ENCODE results near the gene MRTFB.

Gene MRTFB

DNA sequence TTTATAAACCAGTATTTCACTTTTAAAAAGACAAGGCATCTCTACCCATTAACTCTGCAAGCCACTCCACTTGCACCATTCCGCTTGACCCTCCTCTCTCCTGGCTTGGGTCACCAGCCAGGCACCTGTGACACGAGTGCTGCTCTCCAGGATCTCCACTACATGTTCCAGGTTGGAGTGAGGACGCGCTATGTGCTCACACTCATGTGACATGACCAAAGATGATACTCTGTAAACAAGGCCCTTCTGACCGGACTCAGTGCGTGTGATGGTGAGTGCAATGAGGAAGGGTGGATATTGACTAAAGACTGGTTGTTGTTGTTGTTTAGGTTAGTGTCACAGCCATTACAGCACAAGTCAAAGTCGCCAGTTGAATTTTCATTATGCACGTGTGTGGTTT is 192.7 kb downstream of the MRTFB start:
- H3K36me3 ChIP-seq (ENCODE audit: control insufficient read depth, insufficient read depth, low read length), result peaks cover 76% of the 10 kb centered on the region
- WGBS, 2 experiments (ENCODE audit: insufficient coverage in 2 of 2), result 94 to 99% methylated on average over 4 to 6 of the region's 8 CpGs

DNA sequence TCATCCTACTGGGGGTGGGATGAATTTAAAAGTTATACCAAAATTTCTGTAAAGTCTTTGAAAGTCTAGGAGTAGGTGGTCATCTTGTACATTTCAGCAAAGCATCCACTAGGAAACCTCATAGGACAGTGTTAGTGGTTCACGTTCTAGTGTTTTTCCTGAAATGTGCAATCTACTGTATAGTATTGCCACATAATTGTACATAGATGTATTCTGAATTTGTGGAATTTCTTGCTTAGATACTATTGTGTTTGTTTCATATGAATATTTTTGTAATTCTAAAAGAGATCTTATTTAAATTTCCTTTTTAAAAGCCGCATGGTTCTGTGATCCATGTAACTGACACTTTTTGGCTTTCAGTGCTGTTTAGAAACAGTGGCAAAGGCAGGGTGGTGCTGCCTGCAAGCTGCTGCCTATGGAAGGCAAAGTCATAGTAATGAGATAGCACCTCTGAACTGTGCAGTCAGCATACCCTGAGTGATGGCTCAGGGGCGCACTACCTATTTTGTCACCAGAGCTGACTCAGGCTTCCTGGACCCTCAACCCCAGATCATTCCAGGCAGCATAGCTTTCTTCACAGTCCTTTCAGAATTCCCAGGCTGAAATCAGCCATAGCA is 193.3 kb downstream of the MRTFB start:
- no peaks in the 10 kb centered on the region for H3K4me1 ChIP-seq (ENCODE audit: control insufficient read depth, insufficient read depth, low read length, poor library complexity, severe bottlenecking)
- peaks cover under 1% of the 10 kb centered on the region for H3K9me3 ChIP-seq (ENCODE audit: control insufficient read depth, low read length)
- H3K4me3 ChIP-seq (ENCODE audit: extremely low read depth, insufficient read depth, low read length, poor library complexity, severe bottlenecking), result no peak overlapping the region
- peaks cover 74% of the 10 kb centered on the region for H3K36me3 ChIP-seq (ENCODE audit: control insufficient read depth, insufficient read depth, low read length)
- H3K27ac ChIP-seq (ENCODE audit: low read depth, low read length, severe bottlenecking), result no peak overlapping the region
- 94 to 100% methylated on average over 2 of the region's 3 CpGs for WGBS, 2 experiments (ENCODE audit: insufficient coverage in 2 of 2)

More for the DNA sequence above, 192.7 kb downstream of the MRTFB start:
- Histone ChIP-seq H3K4me1 (ENCODE audit: control insufficient read depth, insufficient read depth, low read length, poor library complexity, severe bottlenecking) (no peaks in the 10 kb centered on the region), H3K27ac (ENCODE audit: low read depth, low read length, severe bottlenecking) (no peak overlapping the region), H3K9me3 (ENCODE audit: control insufficient read depth, low read length) (no peaks in the 10 kb centered on the region), H3K4me3 (ENCODE audit: extremely low read depth, insufficient read depth, low read length, poor library complexity, severe bottlenecking) (no peak overlapping the region)

DNA sequence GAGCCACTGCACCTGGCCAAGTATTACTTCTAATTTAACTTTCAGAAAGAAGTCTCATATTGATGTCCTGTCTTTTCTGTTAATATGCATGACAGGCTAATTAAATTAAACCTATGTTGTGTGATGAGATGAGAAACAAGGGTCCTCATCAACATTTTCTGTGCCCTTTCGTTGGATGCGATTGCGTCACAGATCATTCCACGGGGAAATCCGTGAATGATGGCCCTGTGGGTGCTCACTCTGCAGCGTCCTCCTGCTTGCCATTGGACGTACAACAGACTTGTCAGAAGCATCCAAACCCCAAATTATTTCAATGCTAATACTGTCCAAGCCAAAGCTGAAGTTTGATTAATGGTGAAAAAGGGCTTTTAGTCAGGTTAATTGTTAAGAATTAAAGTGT is 197.0 kb downstream of the MRTFB start:
- 98% methylated on average over 6 of the region's 7 CpGs; no CpG with 5 or more reads in 1 of the 2 experiments for whole genome bisulfite sequencing, 2 experiments (ENCODE audit: insufficient coverage in 2 of 2)
- Histone ChIP-seq H3K27ac (ENCODE audit: low read depth, low read length, severe bottlenecking) (no peak overlapping the region), H3K4me3 (ENCODE audit: extremely low read depth, insufficient read depth, low read length, poor library complexity, severe bottlenecking) (no peak overlapping the region), H3K4me1 (ENCODE audit: control insufficient read depth, insufficient read depth, low read length, poor library complexity, severe bottlenecking) (no peaks in the 10 kb centered on the region), H3K36me3 (ENCODE audit: control insufficient read depth, insufficient read depth, low read length) (peaks cover 47% of the 10 kb centered on the region), H3K9me3 (ENCODE audit: control insufficient read depth, low read length) (peaks cover 9% of the 10 kb centered on the region)

DNA sequence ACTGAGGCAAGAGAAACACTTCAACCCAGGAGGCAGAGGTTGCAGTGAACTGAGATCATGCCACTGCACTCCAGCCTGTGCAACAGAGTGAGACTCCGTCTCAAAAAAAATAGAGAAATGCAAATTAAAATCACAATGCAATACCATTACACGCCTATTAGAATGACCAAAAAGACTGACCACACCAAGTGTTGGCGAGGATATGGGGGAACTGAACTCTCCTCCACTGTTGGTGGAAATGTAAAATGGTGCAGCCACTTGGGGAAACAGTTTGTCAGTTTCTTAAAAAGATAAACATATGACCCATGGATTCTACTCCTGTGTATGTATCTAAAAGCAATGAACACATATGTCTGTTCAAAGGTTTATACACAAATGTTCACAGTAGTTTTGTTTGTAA is 204.8 kb downstream of the MRTFB start:
- H3K4me3 ChIP-seq (ENCODE audit: extremely low read depth, insufficient read depth, low read length, poor library complexity, severe bottlenecking), result no peak overlapping the region
- no peaks in the 10 kb centered on the region for H3K36me3 ChIP-seq (ENCODE audit: control insufficient read depth, insufficient read depth, low read length)
- WGBS, 2 experiments (ENCODE audit: insufficient coverage in 2 of 2), result no CpG with 5 or more reads among the region's 3 CpGs
- no peak overlapping the region for H3K27ac ChIP-seq (ENCODE audit: low read depth, low read length, severe bottlenecking)
- no peaks in the 10 kb centered on the region for H3K9me3 ChIP-seq (ENCODE audit: control insufficient read depth, low read length)
- no peaks in the 10 kb centered on the region for H3K4me1 ChIP-seq (ENCODE audit: control insufficient read depth, insufficient read depth, low read length, poor library complexity, severe bottlenecking)

DNA sequence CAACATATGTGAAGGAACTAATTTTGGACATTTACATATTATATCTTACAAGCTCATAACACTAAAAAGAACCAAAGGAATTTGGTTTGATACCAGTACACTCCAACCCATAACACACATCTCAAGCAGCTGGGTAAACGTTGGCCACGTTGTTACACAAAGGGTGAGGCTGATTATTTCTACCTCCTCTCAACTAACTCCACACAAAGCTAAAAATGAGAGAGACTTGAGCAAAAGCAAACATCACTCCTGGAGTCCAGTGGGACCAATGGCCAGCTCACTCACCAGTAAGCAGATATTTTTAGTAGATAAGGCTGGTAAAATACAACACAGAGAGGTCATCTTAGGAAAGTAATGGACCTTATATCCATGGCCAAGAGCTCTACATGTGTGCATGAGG is 207.6 kb downstream of the MRTFB start:
- 92 to 94% methylated on average over 2 of the region's 2 CpGs for WGBS, 2 experiments (ENCODE audit: insufficient coverage in 2 of 2)

DNA sequence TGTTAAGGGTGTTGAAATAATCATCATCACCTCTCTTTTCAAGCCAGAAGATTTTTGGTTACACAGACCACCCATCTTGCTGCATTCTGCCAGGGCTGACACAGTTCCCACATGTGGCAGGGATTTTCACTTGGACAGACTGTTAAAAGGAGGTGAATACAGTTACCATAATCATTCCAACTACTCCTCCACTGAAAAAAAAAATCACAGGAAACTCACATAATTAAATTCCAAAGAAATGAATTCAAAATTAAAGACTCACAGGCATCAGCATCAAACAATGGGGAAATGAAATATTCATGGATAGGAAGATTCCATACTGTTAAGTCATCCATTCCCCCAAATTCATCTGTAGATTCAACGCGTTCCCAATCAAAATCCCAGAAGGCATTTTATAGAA is 209.4 kb downstream of the MRTFB start:
- H3K9me3 ChIP-seq (ENCODE audit: control insufficient read depth, low read length), result no peaks in the 10 kb centered on the region
- no peak overlapping the region for H3K4me3 ChIP-seq (ENCODE audit: extremely low read depth, insufficient read depth, low read length, poor library complexity, severe bottlenecking)
- H3K36me3 ChIP-seq (ENCODE audit: control insufficient read depth, insufficient read depth, low read length), result no peaks in the 10 kb centered on the region
- WGBS, 2 experiments (ENCODE audit: insufficient coverage in 2 of 2), result no CpG with 5 or more reads among the region's 2 CpGs
- H3K4me1 ChIP-seq (ENCODE audit: control insufficient read depth, insufficient read depth, low read length, poor library complexity, severe bottlenecking), result no peaks in the 10 kb centered on the region
- H3K27ac ChIP-seq (ENCODE audit: low read depth, low read length, severe bottlenecking), result no peak overlapping the region

More for the DNA sequence above, 207.6 kb downstream of the MRTFB start:
- Histone ChIP-seq H3K4me3 (ENCODE audit: extremely low read depth, insufficient read depth, low read length, poor library complexity, severe bottlenecking) (no peak overlapping the region), H3K4me1 (ENCODE audit: control insufficient read depth, insufficient read depth, low read length, poor library complexity, severe bottlenecking) (no peaks in the 10 kb centered on the region), H3K9me3 (ENCODE audit: control insufficient read depth, low read length) (no peaks in the 10 kb centered on the region), H3K27ac (ENCODE audit: low read depth, low read length, severe bottlenecking) (no peak overlapping the region), H3K36me3 (ENCODE audit: control insufficient read depth, insufficient read depth, low read length) (no peaks in the 10 kb centered on the region)

DNA sequence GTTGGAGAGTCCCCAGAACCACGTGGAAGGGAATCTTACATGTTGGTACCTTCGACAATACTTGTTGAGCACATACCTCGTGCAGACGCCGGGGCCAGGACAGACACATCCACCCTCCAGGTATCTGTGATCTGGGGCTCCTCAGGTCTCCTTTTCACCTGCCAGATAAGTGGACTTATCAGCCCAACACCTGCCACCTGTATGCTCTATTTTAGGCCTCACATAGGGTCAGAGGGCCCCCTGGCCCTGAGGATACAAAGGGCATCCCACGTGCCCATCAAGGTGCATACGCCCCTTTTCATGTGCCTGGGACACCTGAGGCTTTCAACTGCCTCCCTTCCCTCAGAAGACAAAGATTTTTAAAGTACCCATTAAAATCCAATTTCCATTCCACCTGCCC is 212.7 kb downstream of the MRTFB start:
- 77 to 81% methylated on average over 5 to 7 of the region's 7 CpGs for WGBS, 2 experiments (ENCODE audit: insufficient coverage in 2 of 2)
- H3K9me3 ChIP-seq (ENCODE audit: control insufficient read depth, low read length), result no peaks in the 10 kb centered on the region
- no peak overlapping the region for H3K4me3 ChIP-seq (ENCODE audit: extremely low read depth, insufficient read depth, low read length, poor library complexity, severe bottlenecking)

DNA sequence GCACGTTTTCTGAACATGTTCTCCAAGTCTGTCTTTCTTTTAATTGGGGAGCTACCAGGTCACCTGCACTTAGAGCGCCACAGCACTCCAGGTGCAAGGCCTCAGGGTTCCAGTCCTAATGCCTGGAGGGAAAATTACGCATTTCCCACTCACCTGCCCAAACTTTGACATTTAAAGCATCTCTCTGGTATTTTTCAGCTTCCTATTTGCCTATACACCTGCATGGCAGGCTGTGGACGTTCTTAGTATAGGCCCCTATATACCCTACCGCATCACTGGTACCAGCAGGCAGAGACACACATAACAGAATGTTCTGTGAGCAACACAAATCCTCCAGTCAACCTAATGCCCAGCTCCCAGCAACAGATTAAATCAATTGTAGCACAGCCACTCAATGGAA is 213.3 kb downstream of the MRTFB start:
- H3K27ac ChIP-seq (ENCODE audit: low read depth, low read length, severe bottlenecking), result no peak overlapping the region
- no peak overlapping the region for H3K4me3 ChIP-seq (ENCODE audit: extremely low read depth, insufficient read depth, low read length, poor library complexity, severe bottlenecking)
- peaks cover 4% of the 10 kb centered on the region for H3K9me3 ChIP-seq (ENCODE audit: control insufficient read depth, low read length)
- H3K4me1 ChIP-seq (ENCODE audit: control insufficient read depth, insufficient read depth, low read length, poor library complexity, severe bottlenecking), result no peaks in the 10 kb centered on the region
- 78 to 83% methylated on average over 4 of the region's 5 CpGs for WGBS, 2 experiments (ENCODE audit: insufficient coverage in 2 of 2)
- H3K36me3 ChIP-seq (ENCODE audit: control insufficient read depth, insufficient read depth, low read length), result no peaks in the 10 kb centered on the region

More for the DNA sequence above, 212.7 kb downstream of the MRTFB start:
- Histone ChIP-seq H3K36me3 (ENCODE audit: control insufficient read depth, insufficient read depth, low read length) (no peaks in the 10 kb centered on the region), H3K27ac (ENCODE audit: low read depth, low read length, severe bottlenecking) (no peak overlapping the region), H3K4me1 (ENCODE audit: control insufficient read depth, insufficient read depth, low read length, poor library complexity, severe bottlenecking) (no peaks in the 10 kb centered on the region)

DNA sequence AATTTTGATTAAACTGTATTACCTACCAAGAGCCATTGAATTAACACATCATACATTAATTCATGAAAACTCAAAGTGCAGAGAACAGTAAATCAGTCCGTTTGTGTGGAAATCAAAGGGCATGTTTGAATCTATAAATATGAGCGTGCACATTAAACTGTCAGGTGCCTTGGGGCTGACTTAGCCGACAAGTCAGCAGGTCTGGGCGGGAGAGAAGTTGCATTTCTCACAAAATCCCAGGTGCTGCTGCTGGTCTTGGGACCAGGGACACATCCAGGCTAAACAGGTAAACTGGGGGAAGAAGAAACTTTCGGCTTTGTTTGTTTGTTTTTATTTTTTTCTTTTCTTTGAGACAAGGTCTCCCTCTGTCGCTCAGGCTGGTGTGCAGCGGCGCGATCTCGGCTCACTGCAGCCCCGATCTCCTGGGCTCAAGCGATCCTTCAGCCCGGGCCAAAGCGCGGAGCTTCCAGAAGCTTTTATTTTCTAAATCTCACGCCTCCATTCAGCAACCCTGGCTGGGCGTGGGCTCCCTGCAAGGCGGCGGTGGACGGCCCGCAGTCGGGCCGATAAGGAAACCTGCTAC is 213.9 kb downstream of the MRTFB start:
- WGBS, 2 experiments (ENCODE audit: insufficient coverage in 2 of 2), result 0 to 6% methylated on average over 16 to 17 of the region's 23 CpGs
- peak overlapping the region; percentile 83 for H3K4me3 ChIP-seq (ENCODE audit: extremely low read depth, insufficient read depth, low read length, poor library complexity, severe bottlenecking)
- peak overlapping the region; percentile 41 for H3K27ac ChIP-seq (ENCODE audit: low read depth, low read length, severe bottlenecking)
- H3K9me3 ChIP-seq (ENCODE audit: control insufficient read depth, low read length), result peaks cover 10% of the 10 kb centered on the region
- H3K36me3 ChIP-seq (ENCODE audit: control insufficient read depth, insufficient read depth, low read length), result no peaks in the 10 kb centered on the region
- no peaks in the 10 kb centered on the region for H3K4me1 ChIP-seq (ENCODE audit: control insufficient read depth, insufficient read depth, low read length, poor library complexity, severe bottlenecking)

DNA sequence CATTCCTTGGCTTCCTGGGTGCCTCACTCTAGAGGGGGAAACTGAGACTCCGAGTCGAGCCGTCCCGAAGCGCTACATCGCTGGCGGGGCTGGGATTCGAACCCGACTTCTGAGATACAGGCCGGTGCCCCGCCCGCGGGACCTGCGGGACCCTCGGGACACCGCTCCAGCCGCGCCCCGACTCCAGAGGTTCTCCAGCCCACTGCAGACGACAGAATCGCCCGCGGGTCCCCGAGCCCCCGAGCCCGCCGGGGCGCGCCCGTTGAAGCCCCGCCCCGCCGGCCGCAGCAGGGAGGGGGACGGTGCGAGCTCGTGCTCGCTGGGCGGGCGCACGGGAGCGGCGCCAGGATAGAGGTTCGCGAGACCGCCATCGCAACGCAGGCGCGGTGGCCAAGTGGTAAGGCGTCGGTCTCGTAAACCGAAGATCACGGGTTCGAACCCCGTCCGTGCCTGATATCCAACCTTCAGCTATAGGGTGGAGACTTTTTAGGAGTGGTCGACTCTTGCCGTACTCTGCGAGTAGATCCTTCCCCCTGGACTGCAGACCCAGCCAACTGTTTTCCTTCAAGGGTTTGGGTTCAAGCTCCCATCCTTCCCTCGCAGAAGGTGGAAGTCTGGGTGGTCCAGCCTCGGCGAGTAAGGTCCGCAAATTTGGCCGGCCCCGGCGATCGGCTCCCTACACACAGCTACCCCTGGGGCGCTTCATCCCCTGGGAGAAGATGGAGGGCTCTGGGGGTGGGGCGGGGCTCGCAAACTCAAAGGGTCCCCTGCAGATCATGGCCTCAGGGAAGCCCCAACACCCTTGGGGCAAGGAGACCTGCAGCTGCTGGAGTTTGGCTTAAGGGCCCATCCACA is 214.6 kb downstream of the MRTFB start:
- Histone ChIP-seq H3K9me3 (ENCODE audit: control insufficient read depth, low read length) (peaks cover 10% of the 10 kb centered on the region), H3K36me3 (ENCODE audit: control insufficient read depth, insufficient read depth, low read length) (no peaks in the 10 kb centered on the region), H3K4me3 (ENCODE audit: extremely low read depth, insufficient read depth, low read length, poor library complexity, severe bottlenecking) (peak overlapping the region; percentile 83), H3K27ac (ENCODE audit: low read depth, low read length, severe bottlenecking) (peak overlapping the region; percentile 41), H3K4me1 (ENCODE audit: control insufficient read depth, insufficient read depth, low read length, poor library complexity, severe bottlenecking) (no peaks in the 10 kb centered on the region)
- WGBS, 2 experiments (ENCODE audit: insufficient coverage in 2 of 2), result 0 to 1% methylated on average over 62 to 63 of the region's 72 CpGs

All from mesodermal cell (in vitro differentiated cells).